DMS153 treated with DMSO at 0.1 percent for 48 hours (cell line): ENCODE data around the gene DDX23.
"Not testable (repeated sequence)": the region's sequence is repeated elsewhere in the genome, so short reads cannot be mapped to it uniquely, and the experiment has no call there.

ENCODE experiments used
- DNase-seq: peaks from one replicate; lab custom pipeline; 2025; ENCODE audit not compliant: unreplicated experiment; lab: John Stamatoyannopoulos, UW

The DDX23 gene

GRCh38 chr12:48851883-48852733 lies at the start of gene DDX23:
Gene DDX23 (minus strand): TSS chr12:48852163. CDS start chr12:48845782, 6,381 bp downstream.
- DNase-seq = peak; percentile 97

GRCh38 chr12:48901278-48901677 lies 49.3 kb upstream of the DDX23 start:
- DNase-seq = no peak

GRCh38 chr12:48899651-48900050 lies 47.7 kb upstream of the DDX23 start:
- DNase-seq = no peak

GRCh38 chr12:48894271-48894670 lies 42.3 kb upstream of the DDX23 start:
- DNase-seq = no peak

GRCh38 chr12:48890657-48891418 lies 38.9 kb upstream of the DDX23 start:
- peak; percentile 54 for DNase-seq

- DNase-seq = no peak
These were observed 37.7 kb upstream of the DDX23 start for GRCh38 chr12:48889679-48890078.

- no peak for DNase-seq
These were observed 31.6 kb upstream of the DDX23 start for GRCh38 chr12:48883305-48884161.

GRCh38 chr12:48882972-48883304 lies 31.0 kb upstream of the DDX23 start:
- DNase-seq = no peak

- no peak for DNase-seq
These were observed 30.3 kb upstream of the DDX23 start for GRCh38 chr12:48882315-48882687.

- no peak for DNase-seq
These were observed 29.8 kb upstream of the DDX23 start for GRCh38 chr12:48881686-48882314.

- no peak for DNase-seq
These were observed 28.7 kb upstream of the DDX23 start for GRCh38 chr12:48880647-48881046.

- DNase-seq = no peak
These were observed 26.6 kb upstream of the DDX23 start for GRCh38 chr12:48878548-48878947.

- DNase-seq = no peak
These were observed 24.1 kb upstream of the DDX23 start for GRCh38 chr12:48875944-48876515.

GRCh38 chr12:48873534-48873933 lies 21.6 kb upstream of the DDX23 start:
- DNase-seq = not testable (repeated sequence)

GRCh38 chr12:48873096-48873495 lies 21.1 kb upstream of the DDX23 start:
- DNase-seq = no peak

GRCh38 chr12:48869191-48869590 lies 17.2 kb upstream of the DDX23 start:
- no peak for DNase-seq

GRCh38 chr12:48868451-48868850 lies 16.5 kb upstream of the DDX23 start:
- no peak for DNase-seq

- no peak for DNase-seq
These were observed 14.2 kb upstream of the DDX23 start for GRCh38 chr12:48866052-48866711.

- DNase-seq = peak; percentile 91
These were observed 13.5 kb upstream of the DDX23 start, which contains the start of gene RND1 for GRCh38 chr12:48865281-48866051. Gene RND1 (minus strand): TSS chr12:48865870. CDS start chr12:48865767, 103 bp downstream.
